IMR-90 (cell line): Measurements from ENCODE around the gene MALRD1.

Source experiments
- FOS ChIP-seq: fragments of 150-350 bp; IDR thresholded peaks from 2 replicates; pipeline ENCODE4 v1.6.1; 2016; ENCODE audit warnings: low read depth, low read length
- MAFK ChIP-seq: IDR thresholded peaks from 2 replicates; pipeline ENCODE4 v1.6.1; 2012; ENCODE audit warnings: low read depth, low read length, improper control_type of control experiment
- MAZ ChIP-seq: IDR thresholded peaks from 2 replicates; pipeline ENCODE4 v1.6.1; 2012; ENCODE audit warnings: low read depth, mild to moderate bottlenecking, low read length, improper control_type of control experiment, moderate library complexity, borderline replicate concordance
- MXI1 ChIP-seq: IDR thresholded peaks from 2 replicates; pipeline ENCODE4 v1.6.1; 2012; ENCODE audit warnings: low read depth, mild to moderate bottlenecking, low read length, moderate library complexity, borderline replicate concordance
- NFE2L2 ChIP-seq: fragments of 150-350 bp; IDR thresholded peaks from 2 replicates; pipeline ENCODE4 v1.6.1; 2016; ENCODE audit warnings: low read depth, mild to moderate bottlenecking, low read length
- POLR2A ChIP-seq: IDR thresholded peaks from 2 replicates; pipeline ENCODE4 v1.6.1; 2012; ENCODE audit warnings: mild to moderate bottlenecking, low read depth, low read length
- RAD21 ChIP-seq: IDR thresholded peaks from 2 replicates; pipeline ENCODE4 v1.6.1; 2012; ENCODE audit warnings: low read length, improper control_type of control experiment
- RCOR1 ChIP-seq: IDR thresholded peaks from 2 replicates; pipeline ENCODE4 v1.6.1; 2012; ENCODE audit warnings: mild to moderate bottlenecking, low read length, improper control_type of control experiment; ENCODE audit not compliant: insufficient replicate concordance
- RFX5 ChIP-seq: IDR thresholded peaks from 2 replicates; pipeline ENCODE4 v1.8.0; 2012; ENCODE audit warnings: low read depth, mild to moderate bottlenecking, low read length, moderate library complexity
- SMC3 ChIP-seq: fragments of 150-350 bp; IDR thresholded peaks from 2 replicates; pipeline ENCODE4 v1.6.1; 2016; ENCODE audit warnings: low read depth, mild to moderate bottlenecking, antibody characterized with exemption, low read length, moderate library complexity
- TF ChIP-seq, protein P1 (sequence below): conservative IDR thresholded peaks from 2 replicates; pipeline ENCODE4 v1.5.1; 2012; ENCODE audit warnings: mild to moderate bottlenecking, low read depth, low read length, improper control_type of control experiment
- TF ChIP-seq, protein P2 (sequence below): fragments of 150-350 bp; IDR thresholded peaks from 2 replicates; pipeline ENCODE4 v1.6.1; 2017; ENCODE audit warnings: mild to moderate bottlenecking, antibody characterized with exemption, low read length, low read depth

DNA sequence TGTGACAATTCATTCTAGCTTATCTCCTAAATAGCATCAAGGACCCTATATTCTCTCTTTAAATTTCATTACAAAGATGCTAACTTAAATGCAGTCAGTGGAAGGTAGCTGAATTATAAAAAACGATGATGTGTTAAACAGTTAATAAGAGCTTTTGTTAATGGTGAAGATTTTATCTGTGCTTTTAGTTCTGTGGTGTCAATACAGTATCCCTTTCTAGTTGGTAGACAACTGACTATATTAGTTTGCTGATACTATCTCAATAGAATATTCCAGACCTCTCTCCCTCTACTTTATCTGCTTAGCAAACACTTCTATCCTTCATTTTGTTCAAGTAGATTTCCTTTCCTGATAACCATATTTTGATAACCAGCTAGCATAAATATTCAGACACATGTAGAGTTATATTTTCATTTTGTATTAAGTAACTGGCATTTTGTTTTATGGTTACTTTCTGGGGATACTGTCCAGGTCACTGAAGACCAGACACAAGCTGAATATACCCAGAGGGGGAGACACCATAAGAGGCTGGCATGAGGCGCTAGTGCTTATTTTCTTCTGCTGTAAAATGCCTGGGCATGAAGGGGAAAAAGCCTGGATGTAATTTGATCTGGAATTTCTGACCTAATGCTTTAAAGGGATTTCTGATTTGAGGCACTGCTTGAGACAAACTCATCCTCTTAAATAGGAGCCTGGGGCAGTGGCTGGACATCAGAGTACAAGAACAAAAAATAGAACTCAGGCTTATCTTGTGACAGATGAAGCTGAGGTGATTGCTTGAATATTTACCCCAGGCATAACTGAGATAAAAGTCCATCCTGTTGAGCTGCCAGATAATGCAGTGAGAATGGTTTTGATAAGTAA is 197.5 kb downstream of the MALRD1 start:
- no peak for TF ChIP-seq RAD21
- TF ChIP-seq, protein P1, sequence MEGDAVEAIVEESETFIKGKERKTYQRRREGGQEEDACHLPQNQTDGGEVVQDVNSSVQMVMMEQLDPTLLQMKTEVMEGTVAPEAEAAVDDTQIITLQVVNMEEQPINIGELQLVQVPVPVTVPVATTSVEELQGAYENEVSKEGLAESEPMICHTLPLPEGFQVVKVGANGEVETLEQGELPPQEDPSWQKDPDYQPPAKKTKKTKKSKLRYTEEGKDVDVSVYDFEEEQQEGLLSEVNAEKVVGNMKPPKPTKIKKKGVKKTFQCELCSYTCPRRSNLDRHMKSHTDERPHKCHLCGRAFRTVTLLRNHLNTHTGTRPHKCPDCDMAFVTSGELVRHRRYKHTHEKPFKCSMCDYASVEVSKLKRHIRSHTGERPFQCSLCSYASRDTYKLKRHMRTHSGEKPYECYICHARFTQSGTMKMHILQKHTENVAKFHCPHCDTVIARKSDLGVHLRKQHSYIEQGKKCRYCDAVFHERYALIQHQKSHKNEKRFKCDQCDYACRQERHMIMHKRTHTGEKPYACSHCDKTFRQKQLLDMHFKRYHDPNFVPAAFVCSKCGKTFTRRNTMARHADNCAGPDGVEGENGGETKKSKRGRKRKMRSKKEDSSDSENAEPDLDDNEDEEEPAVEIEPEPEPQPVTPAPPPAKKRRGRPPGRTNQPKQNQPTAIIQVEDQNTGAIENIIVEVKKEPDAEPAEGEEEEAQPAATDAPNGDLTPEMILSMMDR = no peak
- TF ChIP-seq RCOR1 = no peak
- TF ChIP-seq NFE2L2 = no peak
- no peak for TF ChIP-seq POLR2A
- no peak for TF ChIP-seq MXI1
- TF ChIP-seq, protein P2, sequence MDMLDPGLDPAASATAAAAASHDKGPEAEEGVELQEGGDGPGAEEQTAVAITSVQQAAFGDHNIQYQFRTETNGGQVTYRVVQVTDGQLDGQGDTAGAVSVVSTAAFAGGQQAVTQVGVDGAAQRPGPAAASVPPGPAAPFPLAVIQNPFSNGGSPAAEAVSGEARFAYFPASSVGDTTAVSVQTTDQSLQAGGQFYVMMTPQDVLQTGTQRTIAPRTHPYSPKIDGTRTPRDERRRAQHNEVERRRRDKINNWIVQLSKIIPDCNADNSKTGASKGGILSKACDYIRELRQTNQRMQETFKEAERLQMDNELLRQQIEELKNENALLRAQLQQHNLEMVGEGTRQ = no peak
- no peak for TF ChIP-seq RFX5
- TF ChIP-seq FOS = no peak
- no peak for TF ChIP-seq MAZ
- TF ChIP-seq SMC3 = no peak
- no peak for TF ChIP-seq MAFK
